Myocyte (in vitro differentiated cells): ENCODE data around the gene RPL39L. TPM values are rescaled to one million over a fixed set of nuclear protein-coding genes. Genes with fewer than 3 reads are reported as not detected.
"Not testable (repeated sequence)": the region's sequence is repeated elsewhere in the genome, so short reads cannot be mapped to it uniquely, and the experiment has no call there.

Source experiments
- DNase-seq: peaks from one replicate; pipeline ENCODE4 v3.0.0-alpha.2; 2012; ENCODE audit warnings: low read depth
- total RNA-seq: library from RNA; depleted of rRNA; stranded (reverse); fragments of >200 nt; gene quantifications from 2 replicates; pipeline ENCODE4 v1.2.3, GENCODE V29; 2014

Gene RPL39L
- total RNA-seq, 1 donor from 2014 or later: 4.1 TPM

- no peak for DNase-seq
Observed at GRCh38 chr3:187139895-187140253, 578 bp upstream of the RPL39L start.

- DNase-seq: no peak
Observed at GRCh38 chr3:187136936-187137335, 2.4 kb downstream of the RPL39L start.

- DNase-seq: no peak
Observed at GRCh38 chr3:187136337-187136736, 3.0 kb downstream of the RPL39L start.

- DNase-seq: not testable (repeated sequence)
Observed at GRCh38 chr3:187135172-187135690, 4.1 kb downstream of the RPL39L start.

- DNase-seq: not testable (repeated sequence)
Observed at GRCh38 chr3:187133181-187133580, 6.1 kb downstream of the RPL39L start.

GRCh38 chr3:187132666-187133065, 6.6 kb downstream of the RPL39L start:
- no peak for DNase-seq

GRCh38 chr3:187131981-187132380, 7.3 kb downstream of the RPL39L start:
- no peak for DNase-seq

- DNase-seq: peak; percentile 57
Observed at GRCh38 chr3:187130346-187131066, 8.8 kb downstream of the RPL39L start.

- peak; percentile 78 for DNase-seq
Observed at GRCh38 chr3:187125319-187126031, 13.8 kb downstream of the RPL39L start.

GRCh38 chr3:187122261-187122660, 17.0 kb downstream of the RPL39L start:
- DNase-seq: no peak

- DNase-seq: no peak
Observed at GRCh38 chr3:187120326-187120725, 19.0 kb downstream of the RPL39L start.

GRCh38 chr3:187114511-187114910, 24.8 kb downstream of the RPL39L start:
- DNase-seq: no peak

GRCh38 chr3:187112934-187113793, 26.1 kb downstream of the RPL39L start:
- peak; percentile 51 for DNase-seq

- DNase-seq: no peak
Observed at GRCh38 chr3:187110156-187110555, 29.1 kb downstream of the RPL39L start.

- DNase-seq: no peak
Observed at GRCh38 chr3:187107989-187108388, 31.3 kb downstream of the RPL39L start.

GRCh38 chr3:187105700-187106099, 33.6 kb downstream of the RPL39L start:
- no peak for DNase-seq

- no peak for DNase-seq
Observed at GRCh38 chr3:187104933-187105332, 34.4 kb downstream of the RPL39L start.

GRCh38 chr3:187104342-187104741, 35.0 kb downstream of the RPL39L start:
- DNase-seq: no peak

GRCh38 chr3:187103251-187103650, 36.0 kb downstream of the RPL39L start:
- DNase-seq: no peak

GRCh38 chr3:187102073-187102634, 37.1 kb downstream of the RPL39L start:
- DNase-seq: no peak
